ENCODE data around the gene ALAS1. TPM values are rescaled to one million over a fixed set of nuclear protein-coding genes. Genes with fewer than 3 reads are reported as not detected.

ALAS1 gene
- total and polyA plus RNA-seq, 9 of the 15 experiments (the other 6 are each of a cell fraction or from before 2014, with no cell fraction given), result 21.4 to 49.5 (median 34.4) TPM

GRCh38 chr3:52238761-52239701 lies 41.1 kb downstream of the ALAS1 start, which contains the start of gene TWF2 (continued):
- peak; percentile 44; the same call in 1 of the 2 replicates for TF ChIP-seq POLR2AphosphoS5 (IDR thresholded peaks at IDR 0.05; ENCODE audit: control insufficient read depth, insufficient read depth, low read depth, low read length)
- TF ChIP-seq MLX (CRISPR knock-in tag; conservative IDR thresholded peaks at IDR 0.05), result no peak
- TF ChIP-seq MXI1 (IDR thresholded peaks at IDR 0.05; ENCODE audit: low read depth, low read length), result no peak
- no peak for TF ChIP-seq ARID3B (CRISPR knock-in tag; IDR thresholded peaks at IDR 0.05; ENCODE audit: borderline replicate concordance)
- TF ChIP-seq RBBP5 (IDR thresholded peaks at IDR 0.05; ENCODE audit: borderline replicate concordance, insufficient read depth, low read length, poor library complexity, severe bottlenecking), result peak; percentile 8
- TF ChIP-seq HDAC2 (IDR thresholded peaks at IDR 0.05), result peak; percentile 33; the same call in 1 of the 2 replicates
- TF ChIP-seq TCF15 (CRISPR knock-in tag; IDR thresholded peaks at IDR 0.05), result no peak
- TF ChIP-seq CLOCK (CRISPR knock-in tag; IDR thresholded peaks at IDR 0.05; ENCODE audit: borderline replicate concordance), result no peak
- no peak for TF ChIP-seq ZNF79 (CRISPR knock-in tag; IDR thresholded peaks at IDR 0.05; ENCODE audit: low read depth)
- TF ChIP-seq RBFOX2 (IDR thresholded peaks at IDR 0.05; ENCODE audit: low read depth, low read length), result peak; percentile 94
- peak; percentile 71; the same call in 1 of the 2 replicates for TF ChIP-seq PHF8 (IDR thresholded peaks at IDR 0.05; ENCODE audit: borderline replicate concordance, low read length)
- TF ChIP-seq SRSF7 (optimal IDR thresholded peaks at IDR 0.05; ENCODE audit: low read depth, low read length), result no peak
- TF ChIP-seq ZNF184 (CRISPR knock-in tag; IDR thresholded peaks at IDR 0.05), result no peak
- TF ChIP-seq PTRF (tag; IDR thresholded peaks at IDR 0.05), result no peak
- TF ChIP-seq ZNF695 (CRISPR knock-in tag; IDR thresholded peaks at IDR 0.05), result no peak
- no peak for TF ChIP-seq ZBTB33 (CRISPR knock-in tag; IDR thresholded peaks at IDR 0.05)

All from K562 (cell line).